ENCODE data around the gene EPHA7. TPM values are rescaled to one million over a fixed set of nuclear protein-coding genes. Genes with fewer than 3 reads are reported as not detected.

EPHA7 gene
- total RNA-seq, 4 donors from 2014 or later = 0.04 to 2.4 (median 0.88) TPM

DNA sequence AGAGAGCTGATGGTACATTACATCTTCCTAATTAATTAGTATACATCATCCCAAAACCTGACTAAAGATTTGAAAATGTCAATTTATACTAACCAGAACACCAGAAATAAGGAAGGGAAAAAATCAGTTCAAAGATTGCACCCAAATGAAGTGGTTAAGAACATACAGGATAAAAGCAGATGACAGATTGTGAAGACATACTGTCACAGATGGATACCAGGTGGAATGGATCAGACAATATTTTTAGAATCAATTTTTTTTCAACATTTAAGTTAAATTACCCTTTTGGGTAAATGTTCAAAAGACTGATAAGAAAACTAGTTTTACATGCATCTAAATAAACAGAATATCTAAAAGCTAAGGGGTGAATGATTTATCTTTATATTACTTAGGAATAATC lies 47.6 kb downstream of the EPHA7 start:
- TF ChIP-seq POLR2A (IDR thresholded peaks at IDR 0.05) = no peak
- TF ChIP-seq, protein P1, sequence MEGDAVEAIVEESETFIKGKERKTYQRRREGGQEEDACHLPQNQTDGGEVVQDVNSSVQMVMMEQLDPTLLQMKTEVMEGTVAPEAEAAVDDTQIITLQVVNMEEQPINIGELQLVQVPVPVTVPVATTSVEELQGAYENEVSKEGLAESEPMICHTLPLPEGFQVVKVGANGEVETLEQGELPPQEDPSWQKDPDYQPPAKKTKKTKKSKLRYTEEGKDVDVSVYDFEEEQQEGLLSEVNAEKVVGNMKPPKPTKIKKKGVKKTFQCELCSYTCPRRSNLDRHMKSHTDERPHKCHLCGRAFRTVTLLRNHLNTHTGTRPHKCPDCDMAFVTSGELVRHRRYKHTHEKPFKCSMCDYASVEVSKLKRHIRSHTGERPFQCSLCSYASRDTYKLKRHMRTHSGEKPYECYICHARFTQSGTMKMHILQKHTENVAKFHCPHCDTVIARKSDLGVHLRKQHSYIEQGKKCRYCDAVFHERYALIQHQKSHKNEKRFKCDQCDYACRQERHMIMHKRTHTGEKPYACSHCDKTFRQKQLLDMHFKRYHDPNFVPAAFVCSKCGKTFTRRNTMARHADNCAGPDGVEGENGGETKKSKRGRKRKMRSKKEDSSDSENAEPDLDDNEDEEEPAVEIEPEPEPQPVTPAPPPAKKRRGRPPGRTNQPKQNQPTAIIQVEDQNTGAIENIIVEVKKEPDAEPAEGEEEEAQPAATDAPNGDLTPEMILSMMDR (IDR thresholded peaks at IDR 0.05) = no peak
- no peak for DNase-seq (ENCODE audit: low spot score in 2 of 2)
- H3K4me3 ChIP-seq (ENCODE audit: low read depth, poor library complexity, severe bottlenecking) = no peak overlapping the region
- intact Hi-C loops (cut with DNase I; ENCODE audit: low total_unique reads) = no loop called here

DNA sequence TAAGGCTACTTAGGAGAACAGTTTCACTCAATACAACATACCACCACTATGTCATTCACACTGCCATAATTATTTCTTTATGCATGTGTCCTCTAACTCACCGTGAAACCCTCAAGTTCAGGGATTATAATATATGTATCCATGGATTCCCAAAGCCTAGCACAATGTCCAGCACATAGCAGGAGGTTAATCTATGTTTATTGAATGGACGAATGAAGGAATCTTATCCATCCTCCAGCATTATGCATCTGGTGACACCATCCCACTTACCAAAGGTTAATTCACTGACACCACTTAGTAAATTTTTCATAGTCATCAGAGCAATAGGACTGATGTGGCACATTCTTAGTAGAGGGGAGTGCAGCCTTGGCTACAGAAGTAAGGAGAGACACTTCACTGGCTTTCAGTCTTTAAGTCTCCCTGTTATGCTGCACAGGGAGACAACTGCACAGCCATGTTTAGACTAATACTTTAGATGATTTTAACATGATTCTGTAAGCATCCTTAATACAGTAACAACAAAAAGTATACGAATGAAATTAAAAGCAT lies 49.7 kb downstream of the EPHA7 start:
- 84 to 86% methylated on average over 3 of the region's 3 CpGs for WGBS, 2 donors
- DNase-seq (ENCODE audit: low spot score in 2 of 2) = no peak
- no peak for TF ChIP-seq POLR2A (IDR thresholded peaks at IDR 0.05)
- TF ChIP-seq, protein P1 (IDR thresholded peaks at IDR 0.05) = no peak
- no peak overlapping the region for H3K4me3 ChIP-seq (ENCODE audit: low read depth, poor library complexity, severe bottlenecking)
- intact Hi-C loops (cut with DNase I; ENCODE audit: low total_unique reads) = no loop called here

DNA sequence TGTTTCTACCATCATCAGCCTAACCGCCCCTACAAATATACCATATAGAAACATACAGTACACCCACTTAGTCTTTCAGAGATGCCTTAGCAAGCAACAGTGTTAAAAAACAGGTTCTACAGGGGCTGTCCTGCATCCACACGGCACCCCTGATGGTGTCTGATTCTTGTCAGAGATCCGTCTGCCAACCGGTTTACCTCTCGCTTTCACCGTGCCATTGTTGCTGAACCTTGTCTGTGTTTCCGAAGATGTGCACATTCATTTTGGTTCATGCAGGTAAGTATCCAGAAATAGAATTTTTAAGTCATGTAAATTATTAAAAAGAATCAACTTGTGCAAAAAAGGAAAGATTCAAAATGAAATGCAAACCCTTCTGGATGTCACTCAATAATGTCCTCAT lies 52.9 kb downstream of the EPHA7 start:
- TF ChIP-seq, protein P1 (IDR thresholded peaks at IDR 0.05) = no peak
- no peak for TF ChIP-seq POLR2A (IDR thresholded peaks at IDR 0.05)
- WGBS, 2 donors = 87 to 90% methylated on average over 7 of the region's 7 CpGs
- DNase-seq (ENCODE audit: low spot score in 2 of 2) = no peak
- no peak overlapping the region for H3K4me3 ChIP-seq (ENCODE audit: low read depth, poor library complexity, severe bottlenecking)
- intact Hi-C loops (cut with DNase I; ENCODE audit: low total_unique reads) = no loop called here

DNA sequence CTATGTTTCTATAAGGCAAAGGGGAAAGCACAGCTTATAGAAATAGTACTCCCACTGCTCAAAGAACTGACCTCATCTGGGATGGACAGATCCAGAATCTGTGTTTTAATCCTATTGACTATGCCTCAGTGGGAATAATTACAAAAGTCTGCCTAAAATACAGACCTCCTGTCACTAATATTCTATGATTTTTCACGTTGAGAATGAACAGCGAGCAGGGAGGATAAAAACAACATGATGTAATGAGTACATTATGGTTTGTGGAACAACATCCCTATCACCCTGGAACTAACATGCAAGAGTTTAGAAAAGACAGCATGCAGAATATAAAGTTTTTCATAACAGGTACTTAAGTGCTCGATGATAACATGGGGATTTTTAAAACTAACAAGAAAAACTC lies 53.9 kb downstream of the EPHA7 start:
- no peak for DNase-seq (ENCODE audit: low spot score in 2 of 2)
- no peak overlapping the region for H3K4me3 ChIP-seq (ENCODE audit: low read depth, poor library complexity, severe bottlenecking)
- TF ChIP-seq, protein P1 (IDR thresholded peaks at IDR 0.05) = no peak
- TF ChIP-seq POLR2A (IDR thresholded peaks at IDR 0.05) = no peak
- WGBS, 2 donors = 58 to 60% methylated on average over 3 of the region's 3 CpGs
- intact Hi-C loops (cut with DNase I; ENCODE audit: low total_unique reads) = no loop called here

DNA sequence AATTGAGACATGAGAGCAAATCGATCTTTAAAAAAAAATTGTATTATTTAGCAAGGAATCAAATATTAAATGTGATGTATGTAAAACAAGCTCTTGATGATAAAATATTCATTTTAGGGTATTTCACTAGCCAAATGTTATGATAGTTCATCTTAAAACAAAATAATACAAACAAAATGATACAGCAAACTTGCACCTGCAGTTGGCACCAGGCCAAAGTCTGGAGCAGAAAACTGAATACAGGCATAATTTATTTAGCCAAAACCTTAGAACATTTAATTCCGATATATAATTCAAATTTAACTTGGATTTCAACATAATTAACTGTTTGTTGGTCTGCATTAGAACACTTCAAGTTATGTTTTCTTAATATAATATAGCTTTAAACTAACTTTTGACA lies 60.9 kb downstream of the EPHA7 start:
- TF ChIP-seq, protein P1 (IDR thresholded peaks at IDR 0.05) = no peak
- TF ChIP-seq POLR2A (IDR thresholded peaks at IDR 0.05) = no peak
- DNase-seq (ENCODE audit: low spot score in 2 of 2) = no peak
- intact Hi-C loops (cut with DNase I; ENCODE audit: low total_unique reads) = no loop called here
- no peak overlapping the region for H3K4me3 ChIP-seq (ENCODE audit: low read depth, poor library complexity, severe bottlenecking)
- 69 to 71% methylated on average over 2 of the region's 2 CpGs for WGBS, 2 donors

DNA sequence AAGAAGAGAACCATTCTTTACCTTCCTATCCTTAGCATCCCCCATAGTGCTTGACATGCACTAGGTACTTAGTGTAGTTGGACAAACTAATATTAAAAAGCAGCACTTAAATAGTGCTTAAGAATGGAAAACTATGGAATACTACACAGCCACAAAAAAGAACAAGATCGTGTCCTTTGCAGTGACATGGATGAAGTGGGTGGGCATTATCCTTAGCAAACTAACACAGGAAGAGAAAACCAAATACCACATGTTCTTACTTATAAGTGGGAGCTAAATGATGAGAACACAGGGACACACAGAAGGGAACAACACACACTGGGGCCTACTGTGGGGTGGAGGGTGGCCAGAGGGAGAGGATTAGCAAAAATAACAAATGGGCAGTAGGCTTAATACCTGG lies 66.8 kb downstream of the EPHA7 start:
- TF ChIP-seq, protein P1 (IDR thresholded peaks at IDR 0.05) = no peak
- TF ChIP-seq POLR2A (IDR thresholded peaks at IDR 0.05) = no peak
- DNase-seq (ENCODE audit: low spot score in 2 of 2) = no peak
- H3K4me3 ChIP-seq (ENCODE audit: low read depth, poor library complexity, severe bottlenecking) = no peak overlapping the region
- intact Hi-C loops (cut with DNase I; ENCODE audit: low total_unique reads) = no loop called here
- 75 to 89% methylated on average over 1 of the region's 1 CpG for WGBS, 2 donors
